ENCODE measurements around the gene AGRN. TPM values are rescaled to one million over a fixed set of nuclear protein-coding genes. Genes with fewer than 3 reads are reported as not detected.

AGRN gene
- total RNA-seq, 4 donors from 2014 or later = 50.6 to 84.8 (median 71.1) TPM

DNA sequence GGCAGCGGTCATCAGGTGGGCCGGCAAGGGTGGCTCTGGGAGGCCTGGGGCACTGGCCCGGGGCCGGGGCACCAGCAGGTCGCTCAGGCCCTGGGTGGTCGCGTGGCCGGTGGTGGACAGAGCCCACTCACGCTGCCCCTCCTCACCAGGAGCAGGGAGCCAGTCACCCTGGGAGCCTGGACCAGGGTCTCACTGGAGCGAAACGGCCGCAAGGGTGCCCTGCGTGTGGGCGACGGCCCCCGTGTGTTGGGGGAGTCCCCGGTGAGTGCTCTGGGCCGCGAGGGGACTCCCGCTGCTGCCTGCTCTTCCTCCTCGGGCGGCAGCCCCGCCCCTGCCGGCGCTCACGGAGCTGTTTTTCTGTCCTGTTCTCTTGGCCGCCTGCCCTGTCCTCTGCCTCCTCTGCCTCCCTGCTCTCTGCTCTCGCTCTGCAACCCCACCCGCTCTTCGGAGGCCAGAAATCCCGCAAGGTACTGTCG is 30.7 kb downstream of the AGRN start:
- DNase-seq (ENCODE audit: low spot score in 2 of 2) = no peak
- 69% methylated on average over 12 of the region's 32 CpGs for WGBS
- Histone ChIP-seq H3K4me3 (no peak overlapping the region), H3K27ac (no peak overlapping the region), H3K9me3 (no peaks in the 10 kb centered on the region), H3K27me3 (no peaks in the 10 kb centered on the region), H3K36me3 (peaks cover 77% of the 10 kb centered on the region), H3K4me1 (peaks cover 3% of the 10 kb centered on the region)
- no peak for TF ChIP-seq POLR2A (IDR thresholded peaks at IDR 0.05)
- TF ChIP-seq EP300 (IDR thresholded peaks at IDR 0.05) = no peak
- TF ChIP-seq, protein P1, sequence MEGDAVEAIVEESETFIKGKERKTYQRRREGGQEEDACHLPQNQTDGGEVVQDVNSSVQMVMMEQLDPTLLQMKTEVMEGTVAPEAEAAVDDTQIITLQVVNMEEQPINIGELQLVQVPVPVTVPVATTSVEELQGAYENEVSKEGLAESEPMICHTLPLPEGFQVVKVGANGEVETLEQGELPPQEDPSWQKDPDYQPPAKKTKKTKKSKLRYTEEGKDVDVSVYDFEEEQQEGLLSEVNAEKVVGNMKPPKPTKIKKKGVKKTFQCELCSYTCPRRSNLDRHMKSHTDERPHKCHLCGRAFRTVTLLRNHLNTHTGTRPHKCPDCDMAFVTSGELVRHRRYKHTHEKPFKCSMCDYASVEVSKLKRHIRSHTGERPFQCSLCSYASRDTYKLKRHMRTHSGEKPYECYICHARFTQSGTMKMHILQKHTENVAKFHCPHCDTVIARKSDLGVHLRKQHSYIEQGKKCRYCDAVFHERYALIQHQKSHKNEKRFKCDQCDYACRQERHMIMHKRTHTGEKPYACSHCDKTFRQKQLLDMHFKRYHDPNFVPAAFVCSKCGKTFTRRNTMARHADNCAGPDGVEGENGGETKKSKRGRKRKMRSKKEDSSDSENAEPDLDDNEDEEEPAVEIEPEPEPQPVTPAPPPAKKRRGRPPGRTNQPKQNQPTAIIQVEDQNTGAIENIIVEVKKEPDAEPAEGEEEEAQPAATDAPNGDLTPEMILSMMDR (IDR thresholded peaks at IDR 0.05) = no peak
- no peak for TF ChIP-seq POLR2AphosphoS5 (IDR thresholded peaks at IDR 0.05)

GRCh38 chr1:1051127-1051810 is 31.3 kb downstream of the AGRN start:
- Histone ChIP-seq H3K4me3 (no peak overlapping the region), H3K27ac (no peak overlapping the region), H3K27me3 (peaks cover under 1% of the 10 kb centered on the region), H3K36me3 (peaks cover 73% of the 10 kb centered on the region), H3K9me3 (no peaks in the 10 kb centered on the region), H3K4me1 (peaks cover 3% of the 10 kb centered on the region)
- TF ChIP-seq POLR2A (IDR thresholded peaks at IDR 0.05) = no peak
- TF ChIP-seq, protein P1 (IDR thresholded peaks at IDR 0.05) = no peak
- TF ChIP-seq POLR2AphosphoS5 (IDR thresholded peaks at IDR 0.05) = no peak
- TF ChIP-seq EP300 (IDR thresholded peaks at IDR 0.05) = no peak
- WGBS = 76% methylated on average over 27 of the region's 46 CpGs
- no peak for DNase-seq (ENCODE audit: low spot score in 2 of 2)

- TF ChIP-seq, protein P1 (IDR thresholded peaks at IDR 0.05) = no peak
- TF ChIP-seq EP300 (IDR thresholded peaks at IDR 0.05) (no peak), POLR2AphosphoS5 (IDR thresholded peaks at IDR 0.05) (no peak), POLR2A (IDR thresholded peaks at IDR 0.05) (no peak)
- Histone ChIP-seq H3K27me3 (peaks cover 10% of the 10 kb centered on the region), H3K27ac (no peak overlapping the region), H3K36me3 (peaks cover 64% of the 10 kb centered on the region), H3K4me1 (peaks cover 3% of the 10 kb centered on the region), H3K4me3 (no peak overlapping the region), H3K9me3 (no peaks in the 10 kb centered on the region)
- WGBS = 95% methylated on average over 29 of the region's 29 CpGs
- DNase-seq (ENCODE audit: low spot score in 2 of 2) = no peak
These were observed 32.3 kb downstream of the AGRN start for GRCh38 chr1:1052003-1052840.

- H3K27ac ChIP-seq = no peak overlapping the region
- peaks cover 4% of the 10 kb centered on the region for H3K4me1 ChIP-seq
- no peak for DNase-seq (ENCODE audit: low spot score in 2 of 2)
- H3K36me3 ChIP-seq = peaks cover 56% of the 10 kb centered on the region
- no peak for TF ChIP-seq EP300 (IDR thresholded peaks at IDR 0.05)
- TF ChIP-seq, protein P1 (IDR thresholded peaks at IDR 0.05) = no peak
- no peak for TF ChIP-seq POLR2AphosphoS5 (IDR thresholded peaks at IDR 0.05)
- TF ChIP-seq POLR2A (IDR thresholded peaks at IDR 0.05) = no peak
- H3K27me3 ChIP-seq = peaks cover 18% of the 10 kb centered on the region
- WGBS = 87% methylated on average over 10 of the region's 15 CpGs
- H3K9me3 ChIP-seq = no peaks in the 10 kb centered on the region
- H3K4me3 ChIP-seq = no peak overlapping the region
These were observed 33.1 kb downstream of the AGRN start for GRCh38 chr1:1053022-1053421.

DNA sequence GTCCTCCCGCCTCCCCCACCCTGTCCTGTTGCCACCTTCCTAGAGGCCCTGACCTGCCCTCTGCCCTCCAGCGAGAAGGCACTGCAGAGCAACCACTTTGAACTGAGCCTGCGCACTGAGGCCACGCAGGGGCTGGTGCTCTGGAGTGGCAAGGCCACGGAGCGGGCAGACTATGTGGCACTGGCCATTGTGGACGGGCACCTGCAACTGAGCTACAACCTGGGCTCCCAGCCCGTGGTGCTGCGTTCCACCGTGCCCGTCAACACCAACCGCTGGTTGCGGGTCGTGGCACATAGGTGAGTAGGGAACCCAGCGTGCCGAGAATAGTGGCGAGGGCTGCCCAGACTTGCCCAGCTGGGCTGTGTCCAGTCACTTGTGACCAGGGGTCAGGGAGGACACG is 33.8 kb downstream of the AGRN start:
- Histone ChIP-seq H3K36me3 (peaks cover 56% of the 10 kb centered on the region), H3K4me1 (peaks cover 10% of the 10 kb centered on the region), H3K27me3 (peaks cover 25% of the 10 kb centered on the region), H3K27ac (no peak overlapping the region), H3K9me3 (no peaks in the 10 kb centered on the region), H3K4me3 (no peak overlapping the region)
- WGBS = 94% methylated on average over 14 of the region's 18 CpGs
- DNase-seq (ENCODE audit: low spot score in 2 of 2) = no peak
- TF ChIP-seq EP300 (IDR thresholded peaks at IDR 0.05) (no peak), POLR2A (IDR thresholded peaks at IDR 0.05) (no peak), POLR2AphosphoS5 (IDR thresholded peaks at IDR 0.05) (no peak)
- TF ChIP-seq, protein P1 (IDR thresholded peaks at IDR 0.05) = no peak

Data from suprapubic skin (tissue), 4 donors.